GM18858 (cell line): Measurements from ENCODE around the gene DAG1.

Experiments
- ATAC-seq: cut with Tn5 transposase; IDR thresholded peaks from one replicate; pipeline ENCODE4 v1.9.1; 2021; ENCODE audit not compliant: unreplicated experiment

DAG1 gene

GRCh38 chr3:49552087-49552486 lies 82.0 kb downstream of the DAG1 start:
- ATAC-seq = no peak

GRCh38 chr3:49553324-49553691 lies 83.2 kb downstream of the DAG1 start:
- ATAC-seq = no peak

- ATAC-seq = no peak
These were observed 83.9 kb downstream of the DAG1 start, which contains the start of gene BSN for GRCh38 chr3:49553692-49554632. TSS of gene BSN (plus strand) at chr3:49554477. CDS start at chr3:49554603, 126 bp downstream.

GRCh38 chr3:49554633-49555265 lies 84.7 kb downstream of the DAG1 start:
- ATAC-seq = no peak

- ATAC-seq = no peak
These were observed 86.6 kb downstream of the DAG1 start for GRCh38 chr3:49556500-49557275.

- ATAC-seq = no peak
These were observed 93.0 kb downstream of the DAG1 start for GRCh38 chr3:49563040-49563578.

GRCh38 chr3:49563766-49564165 lies 93.7 kb downstream of the DAG1 start:
- ATAC-seq = no peak

- ATAC-seq = no peak
These were observed 96.2 kb downstream of the DAG1 start for GRCh38 chr3:49566312-49566711.

GRCh38 chr3:49567406-49567805 lies 97.3 kb downstream of the DAG1 start:
- no peak for ATAC-seq

GRCh38 chr3:49568965-49569364 lies 98.9 kb downstream of the DAG1 start:
- ATAC-seq = no peak

GRCh38 chr3:49570028-49570654 lies 100.1 kb downstream of the DAG1 start:
- no peak for ATAC-seq

- no peak for ATAC-seq
These were observed 112.1 kb downstream of the DAG1 start for GRCh38 chr3:49582177-49582576.
